HCT116 (cell line): ENCODE data around the gene FGF1.

Experiments used
- CTCF ChIP-seq, 3 experiments: fragments of 200-600 bp in 1 of 3; sonication (generic) in 1 of 3; IDR thresholded peaks in 2 of 3; conservative IDR thresholded peaks in 1 of 3; 2 replicates each; pipeline ENCODE4 v1.5.1; 2012 to 2017; ENCODE audit warnings: low read depth in 2 of 3, low read length in 2 of 3, antibody characterized with exemption in 1 of 3, borderline replicate concordance in 1 of 3, control low read depth in 1 of 3, mild to moderate bottlenecking in 1 of 3, mixed read lengths in 1 of 3, mixed run types in 1 of 3, moderate library complexity in 1 of 3; ENCODE audit not compliant: insufficient read depth in 1 of 3
- EZH2phosphoT487 ChIP-seq: fragments of 200-600 bp; IDR thresholded peaks from 2 replicates; pipeline ENCODE4 v1.6.1; 2018; ENCODE audit warnings: antibody characterized with exemption, borderline replicate concordance
- JUND ChIP-seq: IDR thresholded peaks from 2 replicates; pipeline ENCODE4 v1.6.1; 2012
- POLR2AphosphoS5 ChIP-seq: IDR thresholded peaks from 2 replicates; pipeline ENCODE4 v1.6.1; 2011; ENCODE audit warnings: mild to moderate bottlenecking, low read depth, low read length, moderate library complexity
- REST ChIP-seq: IDR thresholded peaks from 2 replicates; pipeline ENCODE4 v1.6.1; 2012; ENCODE audit warnings: low read depth
- SIN3A ChIP-seq: IDR thresholded peaks from 2 replicates; pipeline ENCODE4 v1.6.1; 2012; ENCODE audit warnings: low read depth

GRCh38 chr5:142654578-142655058 lies 31.3 kb downstream of the FGF1 start:
- TF ChIP-seq CTCF (IDR thresholded peaks at IDR 0.05 in 2 of 3, conservative IDR thresholded peaks at IDR 0.05 in 1 of 3; ENCODE audit: borderline replicate concordance in 1 of 3, insufficient read depth in 1 of 3, low read depth in 2 of 3, low read length in 2 of 3): peak in 2 of 3 experiments; percentile 11 to 32; a peak in 2 of 6 replicates
- no peak for TF ChIP-seq REST
- no peak for TF ChIP-seq SIN3A
- TF ChIP-seq EZH2phosphoT487: no peak
- no peak for TF ChIP-seq JUND
- TF ChIP-seq POLR2AphosphoS5: no peak
